ENCODE data around the gene SAMD4A.

GRCh38 chr14:54812617-54813016 is 245.7 kb downstream of the SAMD4A start:
- TF ChIP-seq ELF4 (IDR thresholded peaks at IDR 0.05), result no peak
- TF ChIP-seq CTBP1 (IDR thresholded peaks at IDR 0.05; ENCODE audit: borderline replicate concordance), result no peak
- TF ChIP-seq FOXA1 (IDR thresholded peaks at IDR 0.05), result no peak
- no peak for TF ChIP-seq SUZ12 (IDR thresholded peaks at IDR 0.05)
- TF ChIP-seq SP1 (IDR thresholded peaks at IDR 0.05), result no peak

Measured in HEK293T (cell line).